Neural progenitor cell (in vitro differentiated cells): ENCODE data around the gene HOXB4.

Experiments
- CTCF ChIP-seq: fragments of 200-600 bp; sonication (generic); IDR thresholded peaks from 2 replicates; pipeline ENCODE4 v1.5.1; 2017; ENCODE audit warnings: antibody characterized with exemption, mild to moderate bottlenecking
- EZH2 ChIP-seq: fragments of 200-600 bp; sonication (generic); IDR thresholded peaks from 2 replicates; pipeline ENCODE4 v1.6.1; 2017; ENCODE audit warnings: antibody characterized with exemption, mild to moderate bottlenecking, moderate library complexity

GRCh38 chr17:48613862-48614694, 35.9 kb upstream of the HOXB4 start:
- TF ChIP-seq CTCF (no peak), EZH2 (peak; percentile 100)
